ENCODE data around the gene NOP58. TPM values are rescaled to one million over a fixed set of nuclear protein-coding genes. Genes with fewer than 3 reads are reported as not detected.
A peak's percentile ranks its signal among the peaks of the same experiment; 100 is the strongest.
"Not testable (repeated sequence)": the region's sequence is repeated elsewhere in the genome, so short reads cannot be mapped to it uniquely, and the experiment has no call there.

The NOP58 gene, protein sequence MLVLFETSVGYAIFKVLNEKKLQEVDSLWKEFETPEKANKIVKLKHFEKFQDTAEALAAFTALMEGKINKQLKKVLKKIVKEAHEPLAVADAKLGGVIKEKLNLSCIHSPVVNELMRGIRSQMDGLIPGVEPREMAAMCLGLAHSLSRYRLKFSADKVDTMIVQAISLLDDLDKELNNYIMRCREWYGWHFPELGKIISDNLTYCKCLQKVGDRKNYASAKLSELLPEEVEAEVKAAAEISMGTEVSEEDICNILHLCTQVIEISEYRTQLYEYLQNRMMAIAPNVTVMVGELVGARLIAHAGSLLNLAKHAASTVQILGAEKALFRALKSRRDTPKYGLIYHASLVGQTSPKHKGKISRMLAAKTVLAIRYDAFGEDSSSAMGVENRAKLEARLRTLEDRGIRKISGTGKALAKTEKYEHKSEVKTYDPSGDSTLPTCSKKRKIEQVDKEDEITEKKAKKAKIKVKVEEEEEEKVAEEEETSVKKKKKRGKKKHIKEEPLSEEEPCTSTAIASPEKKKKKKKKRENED
- polyA plus RNA-seq (ENCODE audit: insufficient read length in 4 of 4), result 100 to 1,000 TPM in 3 of 4 donors, 10 to 100 TPM in 1; 74.1 to 111 (median 110) TPM

GRCh38 chr2:202265467-202266277 is at the start of gene NOP58:
Gene NOP58 (plus strand): TSS chr2:202265763. CDS start chr2:202265942, 179 bp downstream.
- peak; percentile 92 to 97 (median 94) for DNase-seq (ENCODE audit: low read depth in 4 of 4, low spot score in 3 of 4)

GRCh38 chr2:202221873-202222272 is 43.7 kb upstream of the NOP58 start:
- no peak for DNase-seq (ENCODE audit: low read depth in 4 of 4, low spot score in 3 of 4)

DNA sequence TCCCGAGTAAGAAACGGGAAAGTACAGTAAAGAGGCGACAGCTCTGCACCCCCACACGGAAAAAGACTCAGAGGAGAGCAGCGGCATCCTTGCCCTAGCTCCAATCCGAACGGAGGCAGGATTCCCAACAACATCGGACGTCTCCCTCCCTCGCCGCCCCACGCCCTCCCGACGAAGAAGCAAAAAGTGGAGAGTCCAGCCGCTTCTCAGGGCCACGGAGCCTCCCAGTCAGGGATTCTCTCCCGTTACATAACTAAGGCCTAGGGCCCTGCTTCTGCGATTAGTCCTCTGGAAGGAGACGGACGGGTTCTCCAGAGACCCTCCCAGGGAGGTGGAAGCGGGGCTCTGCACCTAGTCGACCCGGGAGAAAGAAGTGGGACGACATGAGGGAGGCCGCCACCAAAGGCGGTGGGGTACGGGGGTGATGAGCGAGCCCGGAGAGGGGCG is 27.8 kb upstream of the NOP58 start:
- peak; percentile 12 to 34 (median 28) for DNase-seq (ENCODE audit: low read depth in 4 of 4, low spot score in 3 of 4)

- DNase-seq (ENCODE audit: low read depth in 4 of 4, low spot score in 3 of 4), result peak; percentile 88 to 94 (median 92)
Measured at GRCh38 chr2:202238234-202239197, 27.0 kb upstream of the NOP58 start, which contains the start of gene SUMO1. Gene SUMO1 (minus strand): TSS chr2:202238597. CDS start chr2:202238451, 146 bp downstream.

- DNase-seq (ENCODE audit: low read depth in 4 of 4, low spot score in 3 of 4), result not testable (repeated sequence)
Measured at GRCh38 chr2:202247710-202248109, 17.9 kb upstream of the NOP58 start.

GRCh38 chr2:202249521-202250253 is 15.9 kb upstream of the NOP58 start:
- no peak for DNase-seq (ENCODE audit: low read depth in 4 of 4, low spot score in 3 of 4)

GRCh38 chr2:202251494-202251893 is 14.1 kb upstream of the NOP58 start:
- DNase-seq (ENCODE audit: low read depth in 4 of 4, low spot score in 3 of 4), result no peak

DNA sequence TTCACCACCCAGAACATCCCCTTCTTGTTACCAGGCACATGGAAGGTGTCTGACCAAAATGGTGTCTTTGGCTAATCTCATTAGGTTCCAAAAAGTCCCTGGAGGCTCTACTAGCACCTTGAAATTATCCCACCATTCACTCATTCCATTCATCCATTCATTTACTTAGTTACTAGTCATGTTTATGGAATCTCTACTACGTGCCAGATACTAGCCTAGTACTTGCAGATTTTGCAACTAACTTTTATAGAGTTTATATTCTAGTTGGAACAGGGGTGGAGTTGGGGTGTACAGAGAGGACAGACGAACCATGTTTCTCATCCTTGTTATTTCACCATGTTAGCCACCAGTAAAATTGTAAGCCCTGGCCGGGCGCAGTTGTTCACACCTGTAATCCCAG is 4.0 kb upstream of the NOP58 start:
- DNase-seq (ENCODE audit: low read depth in 4 of 4, low spot score in 3 of 4), result no peak

DNA sequence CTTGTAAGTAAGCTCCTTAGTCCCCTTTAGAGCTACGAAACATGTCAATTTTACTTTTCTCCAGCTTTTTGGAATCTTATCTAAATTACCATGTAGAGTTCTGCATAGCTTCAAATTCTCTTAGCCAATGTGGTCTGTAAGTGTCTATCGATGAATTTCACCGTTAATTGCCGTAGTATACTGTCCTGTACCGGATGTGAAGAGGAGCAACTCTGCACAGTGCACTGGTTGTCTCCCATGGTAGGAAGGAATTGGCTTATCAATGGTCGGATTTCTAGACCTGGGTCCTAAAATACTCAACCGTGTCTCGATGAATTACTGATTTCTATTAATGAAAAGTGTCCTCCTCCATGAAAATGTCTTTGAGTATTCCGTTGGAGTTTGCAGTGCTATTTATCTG is 1.9 kb downstream of the NOP58 start:
- no peak for DNase-seq (ENCODE audit: low read depth in 4 of 4, low spot score in 3 of 4)

GRCh38 chr2:202269585-202269984 is 4.0 kb downstream of the NOP58 start:
- DNase-seq (ENCODE audit: low read depth in 4 of 4, low spot score in 3 of 4), result no peak

GRCh38 chr2:202270487-202270886 is 4.9 kb downstream of the NOP58 start:
- DNase-seq (ENCODE audit: low read depth in 4 of 4, low spot score in 3 of 4), result no peak

DNA sequence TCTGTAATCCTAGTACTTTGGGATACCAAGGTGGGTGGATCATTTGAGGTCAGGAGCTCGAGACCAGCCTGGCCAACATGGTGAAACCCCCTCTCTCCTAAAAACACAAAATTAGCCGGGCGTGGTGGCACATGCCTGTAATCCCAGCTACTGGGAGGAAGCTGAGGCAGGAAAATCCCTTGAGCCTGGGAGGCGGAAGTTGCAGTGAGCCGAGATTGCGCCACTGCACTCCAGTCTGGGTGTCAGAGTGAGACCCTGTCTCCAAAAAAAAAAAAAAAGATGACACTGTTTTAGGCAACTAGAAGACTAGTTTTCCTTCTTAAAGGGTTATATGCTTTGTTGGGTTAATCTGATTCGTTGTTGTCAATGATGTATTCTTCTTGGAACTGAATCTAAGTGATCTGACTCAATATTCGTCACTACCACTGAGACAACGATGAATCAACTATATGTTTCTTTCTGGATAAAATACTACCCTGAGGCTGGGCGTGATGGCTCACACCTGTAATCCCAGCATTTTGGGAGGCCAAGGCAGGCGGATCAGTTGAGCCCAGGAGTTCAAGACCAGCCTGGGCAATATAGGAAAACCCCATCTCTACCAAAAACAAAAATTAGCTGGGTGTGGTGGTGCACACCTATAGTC is 10.6 kb downstream of the NOP58 start:
- DNase-seq (ENCODE audit: low read depth in 4 of 4, low spot score in 3 of 4), result not testable (repeated sequence)

- no peak for DNase-seq (ENCODE audit: low read depth in 4 of 4, low spot score in 3 of 4)
Measured at GRCh38 chr2:202278036-202278760, 12.6 kb downstream of the NOP58 start.

DNA sequence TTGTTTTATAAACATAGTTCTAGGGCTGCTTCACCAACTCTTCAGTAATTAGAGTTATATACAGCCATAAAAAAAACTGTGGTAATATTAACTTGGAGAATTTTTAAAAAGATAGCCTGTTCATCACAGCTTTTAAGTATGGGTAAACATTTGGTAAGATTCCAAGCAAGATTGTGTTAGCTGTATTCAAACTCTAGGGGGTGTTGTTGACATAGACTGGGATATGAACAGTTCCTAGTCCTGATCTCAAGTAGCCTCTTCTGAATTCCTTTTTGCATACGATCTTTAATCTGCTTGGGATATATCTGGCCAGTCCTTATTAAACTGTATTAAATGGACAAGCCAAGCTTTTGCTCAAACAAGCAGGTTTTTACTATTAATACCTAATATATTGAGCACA is 13.4 kb downstream of the NOP58 start:
- DNase-seq (ENCODE audit: low read depth in 4 of 4, low spot score in 3 of 4), result no peak

GRCh38 chr2:202286595-202286994 is 21.0 kb downstream of the NOP58 start:
- DNase-seq (ENCODE audit: low read depth in 4 of 4, low spot score in 3 of 4), result no peak

GRCh38 chr2:202289394-202290204 is 24.0 kb downstream of the NOP58 start:
- no peak for DNase-seq (ENCODE audit: low read depth in 4 of 4, low spot score in 3 of 4)

DNA sequence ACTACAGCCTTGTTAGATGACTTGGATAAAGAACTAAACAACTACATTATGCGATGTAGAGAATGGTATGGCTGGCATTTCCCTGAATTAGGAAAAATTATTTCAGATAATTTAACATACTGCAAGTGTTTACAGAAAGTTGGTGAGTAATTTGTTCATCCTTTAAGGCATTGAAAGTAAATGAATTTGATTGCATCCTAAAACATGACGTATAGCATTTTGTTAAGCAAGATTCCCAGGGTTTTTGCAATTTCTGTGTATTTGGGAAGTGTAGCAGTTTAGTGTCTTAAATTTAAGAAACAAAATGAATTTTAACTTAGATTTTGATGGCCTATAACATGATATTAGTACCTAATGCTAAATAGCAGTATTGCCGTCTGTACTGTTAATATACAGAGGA is 24.8 kb downstream of the NOP58 start:
- no peak for DNase-seq (ENCODE audit: low read depth in 4 of 4, low spot score in 3 of 4)
